K562 (cell line): Measurements from ENCODE around the gene PRODH2. TPM values are rescaled to one million over a fixed set of nuclear protein-coding genes. Genes with fewer than 3 reads are reported as not detected.
A peak's percentile ranks its signal among the peaks of the same experiment; 100 is the strongest.
"Not testable (repeated sequence)": the region's sequence is repeated elsewhere in the genome, so short reads cannot be mapped to it uniquely, and the experiment has no call there.

Experiments used
- ATAC-seq: fragments of 200-7000 bp; cut with Tn5 transposase; 3 replicates; pipeline ENCODE4 v1.9.1; 2020; ENCODE audit warnings: moderate library complexity
- BruUV-seq: library from RNA; stranded (reverse); fragments of 400-500 nt; replicated peaks from 2 replicates; lab custom pipeline; 2021; lab: Mats Ljungman, UMichigan
- CTCF ChIA-PET: fragments of 300-600 bp; formaldehyde crosslinking; extraction: SDS; loops from one replicate; lab custom pipeline; 2021; ENCODE audit warnings: low intra/inter-chr PET ratio; lab: Yijun Ruan, JAX
- POLR2A ChIA-PET: fragments of 300-600, 350-650 bp; sonication (Branson Sonifier 250); formaldehyde crosslinking; extraction: SDS; loops from one replicate; lab custom pipeline; 2021; ENCODE audit warnings: antibody characterized with exemption, inconsistent platforms; lab: Yijun Ruan, JAX
- DNase-seq, 4 experiments: peaks; one replicate each; pipeline versions ENCODE4 v3.0.0 to v3.0.0-alpha.2; 2011 to 2018; ENCODE audit warnings: low spot score in 3 of 4, mixed read lengths in 3 of 4; ENCODE audit errors: extremely low read depth in 1 of 4
- FAIRE-seq: peaks from 2 replicates; lab custom pipeline; 2011; peaks lifted over from hg19 to GRCh38; lab: Jason Lieb, UNC
- H2AFZ ChIP-seq: 2 replicates; pipeline ENCODE4 v1.6.0; 2011; ENCODE audit warnings: low read depth, low read length, control low read depth, inconsistent platforms
- H3K27ac ChIP-seq: fragments of 200-600 bp; 3 replicates; pipeline ENCODE4 v1.8.0; 2011; ENCODE audit warnings: low read depth, mild to moderate bottlenecking, control low read depth, inconsistent platforms, low read length, moderate library complexity, mixed read lengths; ENCODE audit errors: extremely low read depth
- H3K27me3 ChIP-seq, 2 experiments: fragments of 300-600 bp in 1 of 2; 2 replicates in 1 of 2; 3 replicates in 1 of 2; pipeline versions ENCODE4 v1.6.0 to v1.8.0; 2011; ENCODE audit warnings: inconsistent platforms in 2 of 2, low read length in 2 of 2, mild to moderate bottlenecking in 1 of 2, mixed read lengths in 1 of 2, moderate library complexity in 1 of 2; ENCODE audit not compliant: control insufficient read depth in 2 of 2, insufficient read depth in 2 of 2
- H3K36me3 ChIP-seq: fragments of 300-600 bp; 3 replicates; pipeline ENCODE4 v1.8.0; 2011; ENCODE audit warnings: mild to moderate bottlenecking, low read length, inconsistent platforms; ENCODE audit not compliant: control insufficient read depth, insufficient read depth
- H3K4me1 ChIP-seq, 2 experiments: fragments of 200-600 bp in 1 of 2; replicated peaks in 1 of 2; 2 replicates in 1 of 2; 3 replicates in 1 of 2; pipeline versions ENCODE4 v1.5.1 to v1.8.0; 2011; ENCODE audit warnings: inconsistent platforms in 2 of 2, low read length in 2 of 2, mild to moderate bottlenecking in 1 of 2, mixed read lengths in 1 of 2, moderate library complexity in 1 of 2; ENCODE audit not compliant: control insufficient read depth in 2 of 2, insufficient read depth in 2 of 2
- H3K4me2 ChIP-seq: 2 replicates; pipeline ENCODE4 v1.6.1; 2011; ENCODE audit warnings: low read length, control low read depth, inconsistent platforms, mixed read lengths; ENCODE audit not compliant: insufficient read depth
- H3K4me3 ChIP-seq: fragments of 200-600 bp; sonication (generic), shearing (Covaris generic); 2 replicates; pipeline ENCODE4 v1.5.1; 2016; ENCODE audit warnings: control low read depth, inconsistent platforms
- H3K79me2 ChIP-seq: fragments of 200-600 bp; 3 replicates; pipeline ENCODE4 v1.8.0; 2011; ENCODE audit warnings: low read length, inconsistent platforms; ENCODE audit not compliant: control insufficient read depth, insufficient read depth
- H3K9ac ChIP-seq, 2 experiments: 2 replicates each; pipeline versions ENCODE4 v1.6.0 to v1.6.1; 2011; ENCODE audit warnings: low read depth in 2 of 2, low read length in 2 of 2, control low read depth in 1 of 2, inconsistent platforms in 1 of 2, mild to moderate bottlenecking in 1 of 2, mixed read lengths in 1 of 2; ENCODE audit not compliant: insufficient read depth in 1 of 2
- H3K9me1 ChIP-seq: one replicate; pipeline ENCODE4 v1.6.0; 2011; ENCODE audit warnings: inconsistent platforms, mild to moderate bottlenecking, low read length, moderate library complexity; ENCODE audit not compliant: control insufficient read depth, insufficient read depth
- H3K9me3 ChIP-seq: replicated peaks from 2 replicates; pipeline ENCODE4 v1.5.1; 2011; ENCODE audit warnings: low read depth, low read length, inconsistent platforms; ENCODE audit not compliant: control insufficient read depth, insufficient read depth
- H4K20me1 ChIP-seq: replicated peaks from 2 replicates; pipeline ENCODE4 v1.6.1; 2011; ENCODE audit warnings: low read length, inconsistent platforms, mixed read lengths; ENCODE audit not compliant: control insufficient read depth, insufficient read depth
- CREM ChIP-seq: IDR thresholded peaks from 2 replicates; pipeline ENCODE4 v1.6.1; 2014; ENCODE audit warnings: antibody characterized with exemption, low read depth
- FOSL1 ChIP-seq: fragments of 200-800 bp; sonication (Bioruptor generic); conservative IDR thresholded peaks from 2 replicates; pipeline ENCODE4 v1.6.1; 2016; ENCODE audit warnings: missing genetic modification characterization, missing compliant biosample characterization
- JUND ChIP-seq, 2 experiments: IDR thresholded peaks; 2 replicates in 1 of 2; 3 replicates in 1 of 2; pipeline ENCODE4 v1.6.1; 2011; ENCODE audit warnings: borderline replicate concordance in 2 of 2, low read depth in 2 of 2, low read length in 2 of 2, improper control_type of control experiment in 1 of 2, missing biosample characterization in 1 of 2, missing genetic modification characterization in 1 of 2, missing genetic modification reagents in 1 of 2
- NRF1 ChIP-seq, 2 experiments: fragments of 450-650 bp; IDR thresholded peaks in 1 of 2; conservative IDR thresholded peaks in 1 of 2; 2 replicates each; pipeline ENCODE4 v1.6.1; 2014; ENCODE audit warnings: mild to moderate bottlenecking in 2 of 2
- SPI1 ChIP-seq: IDR thresholded peaks from 2 replicates; pipeline ENCODE4 v1.6.1; 2011; ENCODE audit warnings: low read depth, low read length, control low read depth, borderline replicate concordance
- TAF7 ChIP-seq: fragments of 450-650 bp; IDR thresholded peaks from 2 replicates; pipeline ENCODE4 v1.6.1; 2016; ENCODE audit warnings: missing genetic modification characterization, missing compliant biosample characterization
- ZNF121 ChIP-seq: sonication (generic); formaldehyde crosslinking; conservative IDR thresholded peaks from 2 replicates; pipeline ENCODE4 v1.8.0; 2022; ENCODE audit warnings: missing genetic modification reagents
- ZNF239 ChIP-seq: fragments of 250-450 bp; sonication (Bioruptor Pico); IDR thresholded peaks from 2 replicates; pipeline ENCODE4 v1.4.0; 2020; ENCODE audit warnings: mild to moderate bottlenecking
- ZNF263 ChIP-seq: sonication (generic); formaldehyde crosslinking; IDR thresholded peaks from 2 replicates; pipeline ENCODE4 v1.8.0; 2022; ENCODE audit warnings: mild to moderate bottlenecking, missing genetic modification reagents, borderline replicate concordance
- WGBS: fragments of 100-300 bp; shearing (Covaris generic); methylation state at CpG from one replicate; pipeline ENCODE4 v1.1.6; 2016; ENCODE audit warnings: low coverage, mixed read lengths; ENCODE audit not compliant: insufficient coverage; ENCODE audit errors: missing lambda C conversion rate; 5-methylcytosine and 5-hydroxymethylcytosine counted together
- in situ Hi-C: fragments of 300-500 bp; cut with MboI; formaldehyde crosslinking; loops from 4 replicates; pipeline ENCODE4 v1.15.0; 2018; ENCODE audit warnings: inconsistent platforms, mixed read lengths
- intact Hi-C: fragments of 100-400 bp; cut with micrococcal nuclease; formaldehyde crosslinking; loops from 2 replicates; pipeline ENCODE4 v1.14.2; 2022
- polyA plus RNA-seq, 8 experiments: library from polyadenylated mRNA; depleted of rRNA in 4 of 8; stranded (reverse) in 5 of 8; unstranded in 3 of 8; fragments of >200 nt; fragmentation: Nextera tagmentation in 2 of 8; fragmentation: Illumina TruSeq in 1 of 8; extraction: Ambion mirVana in 2 of 8; extraction: Trizol in 1 of 8; gene quantifications; 2 replicates each; pipeline versions ENCODE4 v1.2.1 to v1.2.3, GENCODE V29; 2011 to 2014; ENCODE audit warnings: inconsistent platforms in 1 of 8, missing spikeins in 1 of 8
- total RNA-seq, 7 experiments: library from RNA; depleted of rRNA in 6 of 7; stranded (reverse); fragments of >200 nt in 6 of 7; fragmentation: Illumina TruSeq in 2 of 7; extraction: Trizol in 2 of 7; gene quantifications; 2 replicates each; pipeline versions ENCODE4 v1.2.1 to v1.2.3, GENCODE V29; 2011 to 2021; ENCODE audit warnings: low replicate concordance in 1 of 7
- TF ChIP-seq, protein P1 (sequence below): fragments of 450-650 bp; formaldehyde crosslinking; IDR thresholded peaks from 2 replicates; pipeline ENCODE4 v1.4.0; 2020; ENCODE audit warnings: mild to moderate bottlenecking, moderate library complexity

Gene PRODH2
- total and polyA plus RNA-seq, 9 of the 15 experiments (the other 6 are each of a cell fraction or from before 2014, with no cell fraction given): not detected

DNA sequence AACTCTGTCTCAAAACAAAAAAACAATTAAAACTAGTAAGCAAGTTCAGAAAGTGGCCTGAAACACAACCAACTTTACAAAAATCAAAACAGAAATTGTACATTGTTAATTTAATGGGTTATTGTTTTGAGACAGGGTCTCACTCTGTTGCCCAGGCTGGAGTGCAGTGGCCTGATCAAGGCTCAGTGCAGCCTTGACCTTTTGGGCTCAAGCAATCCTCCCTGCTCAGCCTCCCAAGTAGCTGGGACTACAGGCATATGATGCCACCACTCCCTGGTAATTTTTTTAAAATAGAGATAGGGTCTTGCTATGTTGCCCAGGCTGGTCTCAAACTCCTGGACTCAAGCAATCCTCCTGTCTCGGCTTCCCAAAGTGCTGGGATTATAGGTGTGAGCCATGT lies 17.1 kb downstream of the PRODH2 start:
- in situ Hi-C loops, FAIRE-seq, H3K9me1 ChIP-seq, H3K9me3 ChIP-seq, BruUV-seq, H3K36me3 ChIP-seq, POLR2A ChIA-PET, intact Hi-C loops, H3K4me3 ChIP-seq, H2AFZ ChIP-seq, H3K9ac ChIP-seq, H3K27me3 ChIP-seq, H3K27ac ChIP-seq, H3K79me2 ChIP-seq, ATAC-seq, H3K4me2 ChIP-seq, DNase-seq, H4K20me1 ChIP-seq, CTCF ChIA-PET: not testable (repeated sequence)
- peaks cover 0 to 41% of the 10 kb centered on the region in 2 experiments; a peak in 3 of 5 replicates for H3K4me1 ChIP-seq
- TF ChIP-seq ZNF239 (CRISPR knock-in tag): peak; percentile 11; the same call in 1 of the 2 replicates
- peak; percentile 80 for TF ChIP-seq ZNF121 (CRISPR knock-in tag)
- 35% methylated on average over 1 of the region's 1 CpG for WGBS

DNA sequence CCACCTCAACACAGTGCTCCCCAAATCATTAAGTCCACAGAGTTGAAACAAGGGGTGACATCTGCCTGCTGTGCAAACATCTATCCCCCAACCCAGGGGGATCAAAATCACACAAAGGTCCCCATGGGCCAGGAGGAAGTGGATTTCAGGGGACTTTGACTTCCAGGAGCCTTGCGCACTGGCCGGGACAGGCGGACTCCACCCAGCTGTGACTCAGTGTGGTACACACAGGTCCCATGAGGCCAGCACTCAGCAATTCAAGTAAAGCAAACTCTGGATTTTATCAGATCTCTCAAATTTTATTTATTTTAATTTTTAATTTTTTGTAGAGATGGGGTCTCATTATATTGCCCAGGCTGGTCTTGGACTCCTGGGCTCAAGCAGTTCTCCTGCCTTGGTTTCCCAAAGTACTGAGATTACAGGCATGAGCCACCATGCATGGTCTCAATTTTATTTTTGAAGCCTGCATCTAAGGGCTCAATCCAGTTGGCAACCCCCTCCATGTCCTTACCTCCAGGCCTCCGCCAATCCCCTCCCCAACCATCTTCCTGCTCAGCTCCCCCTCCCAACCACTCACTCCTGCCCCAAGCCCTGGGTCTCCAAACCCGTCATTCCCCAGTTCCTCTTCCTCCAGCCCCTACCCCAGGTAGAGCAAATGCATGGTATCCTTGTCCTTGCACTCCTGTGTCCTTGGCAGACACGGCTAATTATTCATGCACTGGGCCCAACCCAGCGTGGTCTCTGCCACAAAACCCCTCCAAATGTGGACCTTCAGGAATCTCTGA lies 19.1 kb downstream of the PRODH2 start:
- no peak overlapping the region; the same call in 1 of the 2 replicates for H3K4me2 ChIP-seq
- POLR2A ChIA-PET: interaction anchor here (0.6 kb wide), 1 partner anchor 82 kb away, joined by 4 read pairs; no protein-coding TSS in a partner anchor

More for the DNA sequence above, 19.1 kb downstream of the PRODH2 start:
- Histone ChIP-seq H3K27me3 (no peaks in the 10 kb centered on the region; a peak in 1 of 5 replicates), H2AFZ (no peak overlapping the region), H3K27ac (no peak overlapping the region), H3K79me2 (no peaks in the 10 kb centered on the region), H3K9ac (peak overlapping the region in 1 of 2 experiments; percentile 48; a peak in 1 of 4 replicates), H4K20me1 (no peaks in the 10 kb centered on the region), H3K36me3 (no peaks in the 10 kb centered on the region), H3K9me3 (no peaks in the 10 kb centered on the region), H3K4me3 (no peak overlapping the region), H3K4me1 (peaks cover 0 to 56% of the 10 kb centered on the region in 2 experiments; a peak in 3 of 5 replicates), H3K9me1 (no peaks in the 10 kb centered on the region)
- intact Hi-C loops: no loop called here
- DNase-seq: peak in 2 of 4 experiments; percentile 19 to 37
- 19% methylated on average over 7 of the region's 7 CpGs for WGBS
- peak; percentile 19; the same call in 1 of the 2 replicates for TF ChIP-seq ZNF263 (CRISPR knock-in tag)
- TF ChIP-seq FOSL1 (tag): peak; percentile 62
- TF ChIP-seq TAF7: no peak
- TF ChIP-seq NRF1 (conservative IDR thresholded peaks at IDR 0.05 in 1 of 2, IDR thresholded peaks at IDR 0.05 in 1 of 2): peak; percentile 60 to 64
- peak; percentile 48; the same call in 1 of the 2 replicates for TF ChIP-seq SPI1
- TF ChIP-seq, protein P1, sequence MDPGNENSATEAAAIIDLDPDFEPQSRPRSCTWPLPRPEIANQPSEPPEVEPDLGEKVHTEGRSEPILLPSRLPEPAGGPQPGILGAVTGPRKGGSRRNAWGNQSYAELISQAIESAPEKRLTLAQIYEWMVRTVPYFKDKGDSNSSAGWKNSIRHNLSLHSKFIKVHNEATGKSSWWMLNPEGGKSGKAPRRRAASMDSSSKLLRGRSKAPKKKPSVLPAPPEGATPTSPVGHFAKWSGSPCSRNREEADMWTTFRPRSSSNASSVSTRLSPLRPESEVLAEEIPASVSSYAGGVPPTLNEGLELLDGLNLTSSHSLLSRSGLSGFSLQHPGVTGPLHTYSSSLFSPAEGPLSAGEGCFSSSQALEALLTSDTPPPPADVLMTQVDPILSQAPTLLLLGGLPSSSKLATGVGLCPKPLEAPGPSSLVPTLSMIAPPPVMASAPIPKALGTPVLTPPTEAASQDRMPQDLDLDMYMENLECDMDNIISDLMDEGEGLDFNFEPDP (CRISPR knock-in tag): no peak
- no peak for TF ChIP-seq CREM
- 0 out of 2 replicates have a peak, but pooled peaks have one; percentile 27 for TF ChIP-seq JUND (IDR thresholded peaks at IDR 0.05; ENCODE audit: borderline replicate concordance, low read depth, low read length)
- TF ChIP-seq JUND (tag; IDR thresholded peaks at IDR 0.05; ENCODE audit: borderline replicate concordance, low read depth, low read length): no peak
- in situ Hi-C loops: no loop called here
- CTCF ChIA-PET: no interaction called here
- FAIRE-seq: no peak
- no TSS peak for BruUV-seq
- ATAC-seq: peak; percentile 48; the same call in 1 of the 3 replicates
